Endometrial microvascular endothelial cells (primary cell): ENCODE data around the gene MRRF. TPM values are rescaled to one million over a fixed set of nuclear protein-coding genes. Genes with fewer than 3 reads are reported as not detected.
"Not testable (repeated sequence)": the region's sequence is repeated elsewhere in the genome, so short reads cannot be mapped to it uniquely, and the experiment has no call there.

Source experiments
- in situ Hi-C: cut with HindIII; loops from 2 replicates; pipeline ENCODE4 v1.10.0; 2017; ENCODE audit warnings: low sequenced_read_pairs, low pct_unique_long_range_greater_than_20kb; ENCODE audit errors: inconsistent ontology term
- total RNA-seq: library from RNA; depleted of rRNA; stranded (reverse); fragments of >200 nt; gene quantifications from one replicate; pipeline ENCODE4 v1.2.3, GENCODE V29; 2015; ENCODE audit errors: inconsistent ontology term

MRRF gene
- total RNA-seq, 1 donor from 2014 or later, result 51.4 TPM

DNA sequence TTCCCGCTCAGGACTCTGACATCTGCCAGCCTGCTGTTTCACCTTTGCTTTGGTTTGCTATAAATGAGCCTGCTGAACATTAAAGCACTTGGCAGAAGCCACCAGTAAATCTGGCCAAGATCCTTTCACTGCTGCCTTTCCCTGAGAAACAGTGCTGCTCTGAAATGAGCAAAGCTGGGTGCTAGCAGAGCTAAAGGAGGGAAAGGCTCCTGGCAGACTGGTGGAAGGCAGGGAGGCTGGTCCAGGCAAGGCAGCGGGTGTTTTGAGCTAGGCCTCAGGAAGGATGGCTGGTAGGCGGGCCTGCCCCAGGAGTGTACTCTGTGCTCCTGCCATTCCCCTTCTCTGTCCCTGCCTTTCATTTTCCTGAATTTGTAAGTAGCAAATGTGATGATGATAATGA lies 53.6 kb downstream of the MRRF start:
- in situ Hi-C loops, result no loop called here

DNA sequence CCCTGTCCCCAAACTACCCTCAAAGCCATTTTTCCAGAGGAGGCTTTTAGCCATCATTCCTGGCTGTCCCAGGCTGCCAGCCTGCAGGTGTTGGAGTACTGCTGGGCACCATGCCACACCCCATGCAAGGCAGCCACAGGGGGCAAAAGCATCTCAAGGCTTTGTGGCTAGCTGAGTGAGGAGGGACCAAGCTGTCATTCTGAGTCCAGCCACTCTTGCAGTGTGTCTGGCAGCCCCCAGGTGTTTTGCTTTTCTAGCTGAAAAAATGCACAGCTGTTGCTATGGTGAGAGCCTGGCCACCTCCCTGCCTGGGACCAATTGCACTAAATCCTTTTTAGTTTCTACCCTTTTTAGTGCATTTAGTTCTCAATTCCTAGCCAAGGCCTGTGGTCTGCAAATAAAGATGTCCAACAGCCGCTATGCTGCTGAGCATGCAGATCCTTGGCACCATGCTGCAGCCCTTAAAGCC lies 55.8 kb downstream of the MRRF start:
- in situ Hi-C loops, result no loop called here

GRCh38 chr9:122322553-122322952 lies 57.9 kb downstream of the MRRF start:
- in situ Hi-C loops, result no loop called here

DNA sequence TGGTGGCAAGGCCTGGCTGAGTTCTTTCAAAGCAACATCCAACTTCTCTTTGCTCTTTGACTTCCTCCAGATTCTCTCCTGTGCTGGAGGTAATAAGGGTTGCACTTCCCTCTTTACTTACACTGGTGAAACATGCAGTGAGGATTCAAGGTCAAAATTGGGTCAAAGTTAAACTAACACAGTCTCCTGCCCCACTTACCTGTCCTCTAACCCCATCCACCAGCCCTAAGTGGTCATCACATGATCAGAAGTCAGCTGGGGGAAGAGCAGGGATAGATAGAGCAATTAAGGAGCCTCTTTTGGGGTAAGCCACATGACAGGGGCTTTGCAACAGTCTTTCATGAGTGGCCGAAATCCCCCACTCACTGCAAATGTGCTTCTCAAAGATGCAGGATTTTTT lies 60.0 kb downstream of the MRRF start:
- in situ Hi-C loops, result not testable (repeated sequence)

GRCh38 chr9:122325124-122325523 lies 60.4 kb downstream of the MRRF start:
- in situ Hi-C loops, result no loop called here

DNA sequence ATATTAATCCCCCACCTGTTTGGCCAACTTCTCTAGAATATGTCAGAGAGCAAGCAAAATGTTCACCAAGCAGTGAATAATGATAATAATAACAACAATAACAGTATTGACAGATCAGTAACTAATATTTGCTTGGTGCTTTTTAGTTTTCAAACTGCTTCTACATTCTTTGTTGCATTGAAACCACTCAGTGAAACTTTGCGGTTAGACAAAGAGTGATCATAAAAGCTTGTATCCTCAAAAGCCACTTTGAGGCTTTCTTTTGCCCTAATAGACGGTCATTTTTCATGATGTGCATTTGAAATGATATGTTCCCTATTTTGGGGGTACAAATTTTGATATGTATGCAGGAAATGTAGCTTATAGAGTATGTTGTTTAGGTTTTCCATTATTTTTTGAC lies 62.5 kb downstream of the MRRF start:
- in situ Hi-C loops, result no loop called here

DNA sequence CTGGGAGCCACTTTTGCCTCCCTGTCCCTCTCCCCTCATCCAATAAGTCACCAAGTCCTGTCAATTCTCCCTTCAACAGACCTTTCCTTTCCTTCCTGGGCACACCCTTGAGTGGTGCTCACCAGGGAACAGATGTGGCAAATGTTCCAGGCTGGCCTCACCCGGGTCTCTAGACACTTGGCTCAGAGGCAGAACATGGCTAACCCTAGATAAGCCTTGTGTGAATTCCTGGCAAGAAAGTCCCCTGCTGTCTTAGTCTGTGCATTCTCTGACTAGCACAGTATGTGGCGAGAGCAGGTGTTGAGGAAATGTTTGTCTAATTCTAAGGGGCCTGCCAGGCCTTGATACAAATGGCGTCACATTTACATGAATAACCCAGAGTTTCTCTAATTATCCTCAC lies 64.9 kb downstream of the MRRF start:
- in situ Hi-C loops, result no loop called here

GRCh38 chr9:122330466-122330865 lies 65.8 kb downstream of the MRRF start:
- in situ Hi-C loops, result not testable (repeated sequence)

DNA sequence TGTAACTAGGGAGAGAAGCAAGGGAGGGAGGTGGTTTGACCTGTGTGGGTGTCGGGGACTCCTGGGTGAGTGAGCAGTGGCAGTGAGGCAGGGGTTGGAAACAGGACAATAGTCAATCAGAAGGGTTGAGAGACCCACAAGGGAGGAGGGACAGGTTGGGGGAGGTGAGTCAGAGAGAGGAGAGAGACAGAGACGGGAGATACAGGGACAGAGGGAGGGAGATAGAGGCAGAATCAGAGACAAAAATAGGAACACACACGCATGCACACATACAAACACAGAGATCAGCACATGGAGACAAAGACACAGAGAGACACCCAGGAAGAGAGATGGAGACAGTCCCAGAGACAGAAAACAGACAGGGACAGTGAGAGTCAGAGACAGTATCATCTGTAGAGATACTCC lies 66.8 kb downstream of the MRRF start:
- in situ Hi-C loops, result no loop called here

DNA sequence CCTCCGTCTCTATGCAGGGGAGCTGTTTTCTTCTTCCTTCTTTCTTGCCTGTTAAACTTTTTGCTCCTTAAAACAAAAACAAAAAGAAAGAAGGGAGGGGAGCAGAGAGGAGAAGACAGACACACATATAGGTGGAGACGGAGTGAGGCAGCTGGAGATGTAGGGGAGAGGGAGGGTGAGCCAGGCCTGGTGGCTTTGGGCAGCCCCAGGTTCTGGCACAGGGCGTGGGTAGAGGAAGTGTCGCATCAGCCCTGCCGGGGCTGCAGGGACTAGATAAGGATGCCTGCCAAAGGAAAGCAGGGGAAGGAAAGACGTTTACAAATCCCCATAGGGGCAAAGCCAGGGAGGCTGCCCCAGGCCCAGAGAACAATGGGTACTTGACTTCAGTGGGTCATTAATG lies 67.4 kb downstream of the MRRF start:
- in situ Hi-C loops, result no loop called here

DNA sequence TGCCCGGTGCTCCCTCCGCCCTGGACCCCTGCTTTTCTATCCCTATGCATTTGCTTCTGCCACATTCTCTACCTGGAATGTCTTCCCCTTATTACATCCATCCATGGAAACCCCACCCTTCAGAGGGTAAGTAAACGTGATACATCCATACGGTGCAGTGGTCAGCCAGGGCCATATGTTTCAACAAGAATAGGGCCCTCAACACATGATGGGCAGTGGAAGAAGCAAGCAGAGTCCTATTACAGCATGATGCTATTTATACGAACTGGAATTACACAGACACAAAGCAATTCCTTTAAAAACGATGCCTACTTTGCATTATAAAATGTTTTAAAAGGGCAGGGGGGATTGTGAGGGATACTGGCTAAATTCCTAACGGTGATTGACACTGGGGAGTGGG lies 68.0 kb downstream of the MRRF start:
- in situ Hi-C loops, result no loop called here

- in situ Hi-C loops, result no loop called here
These were observed 68.6 kb downstream of the MRRF start for GRCh38 chr9:122333169-122333808.

DNA sequence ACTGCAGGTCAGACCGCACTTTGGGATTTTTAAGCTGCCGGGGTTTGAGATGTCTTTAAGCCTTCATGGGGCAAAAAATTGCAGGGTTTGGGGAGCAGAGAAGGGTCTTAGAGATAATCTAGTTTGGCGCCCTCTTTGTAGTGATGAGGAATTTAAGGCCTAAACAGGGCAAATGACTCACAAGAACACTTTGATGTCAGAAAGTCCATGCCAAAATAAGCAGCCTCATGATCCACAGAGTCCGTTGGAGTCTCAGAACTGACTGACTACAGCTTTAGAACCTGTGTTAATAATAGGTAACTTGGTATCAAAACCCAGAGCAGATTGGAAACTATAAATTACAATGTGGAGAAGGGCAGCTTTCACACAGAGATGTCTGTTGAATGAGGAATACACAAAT lies 70.2 kb downstream of the MRRF start:
- in situ Hi-C loops, result no loop called here

GRCh38 chr9:122336189-122336588 lies 71.5 kb downstream of the MRRF start:
- in situ Hi-C loops, result no loop called here

- in situ Hi-C loops, result no loop called here
These were observed 72.3 kb downstream of the MRRF start for GRCh38 chr9:122336866-122337555.

DNA sequence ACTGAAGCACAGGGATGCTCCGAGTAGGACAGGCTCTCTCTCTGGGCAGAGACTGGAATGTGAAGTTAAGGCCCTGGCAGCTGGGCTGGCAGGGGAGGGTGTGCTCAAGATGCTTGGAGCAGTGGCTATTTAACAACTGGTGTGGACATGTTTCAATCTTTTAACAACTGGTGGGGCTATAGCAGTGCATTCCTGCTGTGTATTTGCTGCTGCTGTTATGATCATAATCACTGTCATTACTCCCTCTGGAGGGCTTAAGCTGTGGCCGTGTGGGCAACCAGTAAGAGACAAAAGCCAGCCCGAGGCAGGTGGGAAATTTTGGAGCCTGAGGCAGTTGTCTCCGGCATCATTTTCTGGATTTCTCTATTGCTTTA lies 72.9 kb downstream of the MRRF start:
- in situ Hi-C loops, result no loop called here

DNA sequence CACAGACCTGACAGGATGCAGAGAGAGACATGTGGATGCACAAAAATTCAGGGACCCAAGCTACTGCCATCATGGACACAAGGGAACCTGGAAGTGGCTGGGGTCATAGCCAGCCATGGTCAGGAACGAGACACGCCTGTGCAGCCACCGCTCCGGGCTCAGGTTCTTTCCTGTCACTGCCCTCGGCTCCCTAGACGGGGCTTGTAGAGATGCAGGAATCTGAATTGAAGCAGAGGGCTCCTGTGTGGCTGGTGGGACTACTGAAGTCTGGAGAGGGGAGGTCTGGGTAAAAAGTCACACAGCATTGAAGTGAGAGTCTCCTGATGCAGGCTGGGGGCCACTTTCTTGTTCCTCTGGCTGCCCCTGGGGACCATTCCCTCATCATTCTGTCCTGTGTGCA lies 73.9 kb downstream of the MRRF start:
- in situ Hi-C loops, result no loop called here

DNA sequence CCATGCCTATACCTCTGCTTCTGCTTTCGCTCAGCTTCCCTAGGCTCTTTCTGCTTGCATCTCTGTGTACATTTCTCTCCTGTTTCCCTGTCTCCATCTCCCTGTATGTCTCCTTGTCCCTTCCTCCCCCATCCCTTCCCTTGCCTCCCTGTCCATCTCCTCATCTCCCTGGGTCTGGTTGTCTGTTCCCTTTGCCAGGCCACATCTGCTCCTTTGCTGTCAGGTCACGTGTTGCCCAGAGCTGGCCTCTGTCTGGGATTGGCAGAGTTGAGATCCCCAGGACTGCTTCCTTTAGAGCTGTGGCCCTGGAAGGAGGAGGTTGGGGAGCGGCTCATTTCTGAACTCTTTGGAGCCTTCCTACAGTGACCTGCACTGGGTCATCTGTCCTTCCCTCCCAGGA lies 74.3 kb downstream of the MRRF start:
- in situ Hi-C loops, result no loop called here

- in situ Hi-C loops, result no loop called here
These were observed 74.9 kb downstream of the MRRF start for GRCh38 chr9:122339579-122339978.

GRCh38 chr9:122340161-122340560 lies 75.5 kb downstream of the MRRF start:
- in situ Hi-C loops, result no loop called here
